Peyer's patch (tissue), 4 donors: ENCODE results near the gene PARVB. TPM values are rescaled to one million over a fixed set of nuclear protein-coding genes. Genes with fewer than 3 reads are reported as not detected.

Experiments used
- DNase-seq, 3 donors: peaks; one replicate each; pipeline ENCODE4 v3.0.0-alpha.2; 2017 to 2019
- H3K27ac ChIP-seq, 4 donors: fragments of 200-600 bp; sonication (generic); one replicate each; pipeline ENCODE4 v1.5.1; 2016 to 2019
- H3K27me3 ChIP-seq, 2 donors: fragments of 200-600 bp; sonication (generic); one replicate each; pipeline ENCODE4 v1.5.1; 2019
- H3K36me3 ChIP-seq, 3 donors: fragments of 200-600 bp; sonication (generic); one replicate each; pipeline ENCODE4 v1.5.1; 2016 to 2019
- H3K4me1 ChIP-seq, 4 donors: fragments of 200-600 bp; sonication (generic); one replicate each; pipeline ENCODE4 v1.5.1; 2016 to 2019
- H3K4me3 ChIP-seq, 4 donors: fragments of 200-600 bp; sonication (generic); 1 replicate in 3 of 4; 2 replicates in 1 of 4; pipeline ENCODE4 v1.5.1; 2016 to 2019; ENCODE audit warnings: mild to moderate bottlenecking in 1 of 4
- H3K9me3 ChIP-seq, 4 donors: fragments of 200-600 bp; sonication (generic); one replicate each; pipeline ENCODE4 v1.5.1; 2016 to 2019; ENCODE audit warnings: mild to moderate bottlenecking in 1 of 4
- CTCF ChIP-seq, 6 experiments: fragments of 450-650 bp in 4 of 6; fragments of 200-600 bp in 2 of 6; sonication (generic) in 1 of 6; IDR thresholded peaks; one replicate each; pipeline ENCODE4 v1.5.1; 2017 to 2019; ENCODE audit warnings: antibody characterized with exemption in 6 of 6, mild to moderate bottlenecking in 3 of 6, moderate library complexity in 1 of 6
- POLR2A ChIP-seq, 2 donors: fragments of 450-650 bp; IDR thresholded peaks; one replicate each; pipeline ENCODE4 v1.5.1; 2017; ENCODE audit warnings: antibody characterized with exemption in 2 of 2, mild to moderate bottlenecking in 2 of 2, moderate library complexity in 2 of 2
- total RNA-seq, 4 donors: library from RNA; depleted of rRNA; stranded (reverse); fragments of >200 nt; gene quantifications; one replicate each; pipeline ENCODE4 v1.1.0, GENCODE V29; 2016

PARVB gene
- total RNA-seq, 4 donors from 2014 or later: 1.8 to 71.8 (median 7.7) TPM

- H3K4me3 ChIP-seq: no peak overlapping the region
- no peaks in the 10 kb centered on the region for H3K9me3 ChIP-seq
- DNase-seq: peak in 1 of 3 donors; percentile 26
- no peaks in the 10 kb centered on the region for H3K27me3 ChIP-seq
- peaks cover 0 to 86% (median 0%) of the 10 kb centered on the region in 3 donors for H3K36me3 ChIP-seq
- no peak for TF ChIP-seq POLR2A (IDR thresholded peaks at IDR 0.05)
- TF ChIP-seq CTCF (IDR thresholded peaks at IDR 0.05): no peak
- peaks cover 0 to 4% (median 0%) of the 10 kb centered on the region in 4 donors for H3K4me1 ChIP-seq
- no peak overlapping the region for H3K27ac ChIP-seq
Observed at GRCh38 chr22:43994416-43994815, 29.7 kb upstream of the PARVB start.

- no peaks in the 10 kb centered on the region for H3K27me3 ChIP-seq
- no peaks in the 10 kb centered on the region for H3K9me3 ChIP-seq
- H3K36me3 ChIP-seq: peaks cover 0 to 79% (median 0%) of the 10 kb centered on the region in 3 donors
- peak overlapping the region in 1 of 4 donors; percentile 45 for H3K4me3 ChIP-seq
- H3K4me1 ChIP-seq: peaks cover 0 to 4% (median 0%) of the 10 kb centered on the region in 4 donors
- DNase-seq: peak in 1 of 3 donors; percentile 40
- H3K27ac ChIP-seq: peak overlapping the region in 2 of 4 donors; percentile 46 to 79
- TF ChIP-seq POLR2A (IDR thresholded peaks at IDR 0.05) (no peak), CTCF (IDR thresholded peaks at IDR 0.05) (no peak)
Observed at GRCh38 chr22:43995057-43995685, 28.9 kb upstream of the PARVB start.

GRCh38 chr22:43995798-43996169, 28.3 kb upstream of the PARVB start:
- DNase-seq: no peak
- Histone ChIP-seq H3K36me3 (peaks cover 0 to 73% (median 0%) of the 10 kb centered on the region in 3 donors), H3K27ac (peak overlapping the region; percentile 26 to 79 (median 42)), H3K27me3 (no peaks in the 10 kb centered on the region), H3K9me3 (no peaks in the 10 kb centered on the region), H3K4me3 (peak overlapping the region; percentile 31 to 45 (median 35)), H3K4me1 (peaks cover 0 to 4% (median 0%) of the 10 kb centered on the region in 4 donors)
- TF ChIP-seq CTCF (IDR thresholded peaks at IDR 0.05): no peak

- DNase-seq: peak; percentile 55 to 88 (median 83)
- Histone ChIP-seq H3K27me3 (no peaks in the 10 kb centered on the region), H3K4me1 (peaks cover 0 to 4% (median 0%) of the 10 kb centered on the region in 4 donors), H3K4me3 (peak overlapping the region; percentile 31 to 45 (median 35)), H3K27ac (peak overlapping the region; percentile 26 to 79 (median 42)), H3K36me3 (peaks cover 0 to 68% (median 0%) of the 10 kb centered on the region in 3 donors), H3K9me3 (no peaks in the 10 kb centered on the region)
- TF ChIP-seq CTCF (IDR thresholded peaks at IDR 0.05) (no peak), POLR2A (IDR thresholded peaks at IDR 0.05) (no peak)
Observed at GRCh38 chr22:43996170-43996980, 27.7 kb upstream of the PARVB start.

GRCh38 chr22:43996981-43997265, 27.2 kb upstream of the PARVB start:
- no peaks in the 10 kb centered on the region for H3K27me3 ChIP-seq
- peak in 1 of 3 donors; percentile 27 for DNase-seq
- H3K36me3 ChIP-seq: peaks cover 0 to 63% (median 0%) of the 10 kb centered on the region in 3 donors
- no peak overlapping the region for H3K4me3 ChIP-seq
- H3K4me1 ChIP-seq: peaks cover 0 to 4% (median 0%) of the 10 kb centered on the region in 4 donors
- H3K27ac ChIP-seq: no peak overlapping the region
- no peaks in the 10 kb centered on the region for H3K9me3 ChIP-seq
- TF ChIP-seq CTCF (IDR thresholded peaks at IDR 0.05): no peak
- no peak for TF ChIP-seq POLR2A (IDR thresholded peaks at IDR 0.05)
